SK-N-SH treated with all-trans-retinoic acid at 6 μM for 48 hours (cell line): Measurements from ENCODE around the gene LAMA3.

Experiments
- ATAC-seq: fragments of 200-7000 bp; cut with Tn5 transposase; 3 replicates; pipeline ENCODE4 v1.9.1; 2020; ENCODE audit warnings: mild to moderate bottlenecking, moderate library complexity
- BACH2 ChIP-seq: fragments of 250-450 bp; sonication (Bioruptor Pico); IDR thresholded peaks from 2 replicates; pipeline ENCODE4 v1.9.0; 2021; ENCODE audit warnings: mild to moderate bottlenecking, borderline replicate concordance
- CSDC2 ChIP-seq: fragments of 250-450 bp; sonication (Bioruptor Pico); IDR thresholded peaks from 2 replicates; pipeline ENCODE4 v1.5.0; 2020; ENCODE audit warnings: mild to moderate bottlenecking, moderate library complexity
- GLIS3 ChIP-seq: fragments of 250-450 bp; sonication (Bioruptor Pico); IDR thresholded peaks from 2 replicates; pipeline ENCODE4 v1.5.0; 2020; ENCODE audit warnings: mild to moderate bottlenecking, moderate library complexity
- ISL1 ChIP-seq: fragments of 250-450 bp; sonication (Bioruptor Pico); IDR thresholded peaks from 2 replicates; pipeline ENCODE4 v2.1.2; 2022; ENCODE audit warnings: mild to moderate bottlenecking, moderate library complexity
- OSR1 ChIP-seq: fragments of 250-450 bp; sonication (Bioruptor Pico); IDR thresholded peaks from 2 replicates; pipeline ENCODE4 v1.8.0; 2022; ENCODE audit warnings: moderate library complexity, mild to moderate bottlenecking, inconsistent platforms
- PPARA ChIP-seq: fragments of 250-450 bp; sonication (Bioruptor Pico); IDR thresholded peaks from 2 replicates; pipeline ENCODE4 v1.5.0; 2020; ENCODE audit warnings: mild to moderate bottlenecking, borderline replicate concordance
- RARB ChIP-seq: fragments of 250-450 bp; sonication (Bioruptor Pico); IDR thresholded peaks from 2 replicates; pipeline ENCODE4 v1.8.0; 2021; ENCODE audit warnings: mild to moderate bottlenecking, moderate library complexity
- SNAI2 ChIP-seq: fragments of 250-450 bp; sonication (Bioruptor Pico); IDR thresholded peaks from 2 replicates; pipeline ENCODE4 v1.5.0; 2020; ENCODE audit warnings: mild to moderate bottlenecking, moderate library complexity
- TCF4 ChIP-seq: fragments of 250-450 bp; sonication (Bioruptor Pico); IDR thresholded peaks from 2 replicates; pipeline ENCODE4 v1.8.0; 2021; ENCODE audit warnings: mild to moderate bottlenecking, moderate library complexity, borderline replicate concordance
- TOX ChIP-seq: fragments of 250-450 bp; sonication (Bioruptor Pico); IDR thresholded peaks from 2 replicates; pipeline ENCODE4 v1.8.0; 2021; ENCODE audit warnings: mild to moderate bottlenecking, moderate library complexity, borderline replicate concordance
- ZC3H10 ChIP-seq: fragments of 250-450 bp; sonication (Bioruptor Pico); IDR thresholded peaks from 2 replicates; pipeline ENCODE4 v1.5.1; 2021; ENCODE audit warnings: mild to moderate bottlenecking, moderate library complexity
- ZFP3 ChIP-seq: fragments of 250-450 bp; sonication (Bioruptor Pico); IDR thresholded peaks from 2 replicates; pipeline ENCODE4 v1.5.0; 2020; ENCODE audit warnings: mild to moderate bottlenecking, moderate library complexity
- ZFP30 ChIP-seq: fragments of 450-650 bp; formaldehyde crosslinking; IDR thresholded peaks from 2 replicates; pipeline ENCODE4 v1.5.0; 2022; ENCODE audit warnings: mild to moderate bottlenecking, moderate library complexity
- ZNF8 ChIP-seq: fragments of 450-650 bp; formaldehyde crosslinking; IDR thresholded peaks from 2 replicates; pipeline ENCODE4 v1.5.0; 2020; ENCODE audit warnings: mild to moderate bottlenecking, moderate library complexity
- TF ChIP-seq, protein P1 (sequence below): fragments of 250-450 bp; sonication (Bioruptor Pico); IDR thresholded peaks from 2 replicates; pipeline ENCODE4 v1.5.1; 2020; ENCODE audit warnings: low read depth, mild to moderate bottlenecking, moderate library complexity
- TF ChIP-seq, protein P2 (sequence below): fragments of 250-450 bp; sonication (Bioruptor Pico); IDR thresholded peaks from 2 replicates; pipeline ENCODE4 v1.5.1; 2021; ENCODE audit warnings: mild to moderate bottlenecking, moderate library complexity
- TF ChIP-seq, protein P3 (sequence below): fragments of 250-450 bp; sonication (Bioruptor Pico); IDR thresholded peaks from 2 replicates; pipeline ENCODE4 v1.8.0; 2020; ENCODE audit warnings: mild to moderate bottlenecking, moderate library complexity, borderline replicate concordance
- TF ChIP-seq, protein P4 (sequence below): fragments of 250-450 bp; sonication (Bioruptor Pico); IDR thresholded peaks from 2 replicates; pipeline ENCODE4 v1.8.0; 2021; ENCODE audit warnings: low read depth, mild to moderate bottlenecking, moderate library complexity, borderline replicate concordance
- TF ChIP-seq, protein P5 (sequence below): fragments of 250-450 bp; sonication (Bioruptor Pico); IDR thresholded peaks from 2 replicates; pipeline ENCODE4 v1.5.0; 2020; ENCODE audit warnings: mild to moderate bottlenecking, moderate library complexity

The LAMA3 gene

DNA sequence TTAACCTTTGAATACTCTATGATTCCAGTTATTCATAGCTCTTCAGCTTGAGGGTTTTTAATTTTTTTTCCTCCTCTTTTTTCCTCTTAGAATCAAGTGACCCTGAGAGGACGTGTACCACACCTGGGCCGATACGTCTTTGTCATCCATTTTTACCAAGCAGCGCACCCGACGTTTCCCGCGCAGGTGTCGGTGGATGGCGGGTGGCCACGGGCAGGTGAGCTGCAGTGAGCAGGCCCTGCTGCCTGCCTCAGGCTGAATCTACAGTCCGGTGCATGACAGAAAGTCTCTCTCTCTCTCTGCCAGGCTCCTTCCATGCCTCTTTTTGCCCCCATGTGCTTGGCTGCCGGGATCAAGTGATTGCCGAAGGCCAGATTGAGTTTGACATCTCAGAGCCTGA lies 153.1 kb downstream of the LAMA3 start (continued):
- TF ChIP-seq, protein P1, sequence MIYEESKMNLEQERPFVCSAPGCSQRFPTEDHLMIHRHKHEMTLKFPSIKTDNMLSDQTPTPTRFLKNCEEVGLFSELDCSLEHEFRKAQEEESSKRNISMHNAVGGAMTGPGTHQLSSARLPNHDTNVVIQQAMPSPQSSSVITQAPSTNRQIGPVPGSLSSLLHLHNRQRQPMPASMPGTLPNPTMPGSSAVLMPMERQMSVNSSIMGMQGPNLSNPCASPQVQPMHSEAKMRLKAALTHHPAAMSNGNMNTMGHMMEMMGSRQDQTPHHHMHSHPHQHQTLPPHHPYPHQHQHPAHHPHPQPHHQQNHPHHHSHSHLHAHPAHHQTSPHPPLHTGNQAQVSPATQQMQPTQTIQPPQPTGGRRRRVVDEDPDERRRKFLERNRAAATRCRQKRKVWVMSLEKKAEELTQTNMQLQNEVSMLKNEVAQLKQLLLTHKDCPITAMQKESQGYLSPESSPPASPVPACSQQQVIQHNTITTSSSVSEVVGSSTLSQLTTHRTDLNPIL (CRISPR knock-in tag): no peak
- TF ChIP-seq TCF4 (CRISPR knock-in tag) (no peak), BACH2 (CRISPR knock-in tag) (no peak), SNAI2 (no peak), OSR1 (CRISPR knock-in tag) (no peak), TOX (no peak)
- TF ChIP-seq, protein P2, sequence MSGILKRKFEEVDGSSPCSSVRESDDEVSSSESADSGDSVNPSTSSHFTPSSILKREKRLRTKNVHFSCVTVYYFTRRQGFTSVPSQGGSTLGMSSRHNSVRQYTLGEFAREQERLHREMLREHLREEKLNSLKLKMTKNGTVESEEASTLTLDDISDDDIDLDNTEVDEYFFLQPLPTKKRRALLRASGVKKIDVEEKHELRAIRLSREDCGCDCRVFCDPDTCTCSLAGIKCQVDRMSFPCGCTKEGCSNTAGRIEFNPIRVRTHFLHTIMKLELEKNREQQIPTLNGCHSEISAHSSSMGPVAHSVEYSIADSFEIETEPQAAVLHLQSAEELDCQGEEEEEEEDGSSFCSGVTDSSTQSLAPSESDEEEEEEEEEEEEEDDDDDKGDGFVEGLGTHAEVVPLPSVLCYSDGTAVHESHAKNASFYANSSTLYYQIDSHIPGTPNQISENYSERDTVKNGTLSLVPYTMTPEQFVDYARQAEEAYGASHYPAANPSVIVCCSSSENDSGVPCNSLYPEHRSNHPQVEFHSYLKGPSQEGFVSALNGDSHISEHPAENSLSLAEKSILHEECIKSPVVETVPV (CRISPR knock-in tag): no peak

DNA sequence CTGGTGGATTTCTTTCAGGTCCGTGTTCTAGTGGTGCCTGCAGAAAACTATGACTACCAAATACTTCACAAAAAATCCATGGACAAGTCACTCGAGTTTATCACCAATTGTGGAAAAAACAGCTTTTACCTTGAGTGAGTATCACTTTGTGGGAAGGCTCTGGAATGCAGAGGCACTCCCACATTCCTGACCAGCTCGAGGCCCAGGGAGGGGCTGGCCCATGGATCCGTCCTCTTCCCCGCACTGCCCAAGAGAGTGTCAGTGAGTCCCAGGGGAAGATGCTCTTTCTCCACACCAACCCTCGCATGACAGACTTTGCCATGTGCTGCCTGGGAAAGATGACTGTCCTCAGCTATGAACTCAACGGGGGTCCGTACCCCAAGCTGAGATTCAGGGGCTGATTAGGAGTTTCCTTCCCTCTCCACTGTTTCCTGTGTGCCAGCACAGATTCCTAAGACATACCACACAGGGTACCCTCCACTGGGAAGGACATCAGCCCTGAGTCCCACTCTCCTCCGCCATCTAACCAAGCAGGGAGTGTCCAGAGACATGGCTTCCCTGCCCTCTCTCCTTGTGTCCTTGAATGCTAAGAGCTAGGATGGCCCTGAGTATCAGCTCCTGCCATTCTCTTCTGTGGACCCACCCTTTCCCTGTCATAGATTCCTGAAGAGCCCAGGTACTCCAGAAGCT lies 155.9 kb downstream of the LAMA3 start:
- ATAC-seq: peak; percentile 84
- TF ChIP-seq, protein P3, sequence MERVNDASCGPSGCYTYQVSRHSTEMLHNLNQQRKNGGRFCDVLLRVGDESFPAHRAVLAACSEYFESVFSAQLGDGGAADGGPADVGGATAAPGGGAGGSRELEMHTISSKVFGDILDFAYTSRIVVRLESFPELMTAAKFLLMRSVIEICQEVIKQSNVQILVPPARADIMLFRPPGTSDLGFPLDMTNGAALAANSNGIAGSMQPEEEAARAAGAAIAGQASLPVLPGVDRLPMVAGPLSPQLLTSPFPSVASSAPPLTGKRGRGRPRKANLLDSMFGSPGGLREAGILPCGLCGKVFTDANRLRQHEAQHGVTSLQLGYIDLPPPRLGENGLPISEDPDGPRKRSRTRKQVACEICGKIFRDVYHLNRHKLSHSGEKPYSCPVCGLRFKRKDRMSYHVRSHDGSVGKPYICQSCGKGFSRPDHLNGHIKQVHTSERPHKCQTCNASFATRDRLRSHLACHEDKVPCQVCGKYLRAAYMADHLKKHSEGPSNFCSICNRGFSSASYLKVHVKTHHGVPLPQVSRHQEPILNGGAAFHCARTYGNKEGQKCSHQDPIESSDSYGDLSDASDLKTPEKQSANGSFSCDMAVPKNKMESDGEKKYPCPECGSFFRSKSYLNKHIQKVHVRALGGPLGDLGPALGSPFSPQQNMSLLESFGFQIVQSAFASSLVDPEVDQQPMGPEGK: no peak
- TF ChIP-seq GLIS3 (CRISPR knock-in tag) (no peak), RARB (no peak), OSR1 (CRISPR knock-in tag) (no peak), TCF4 (CRISPR knock-in tag) (no peak), ISL1 (CRISPR knock-in tag) (no peak)
- TF ChIP-seq, protein P4, sequence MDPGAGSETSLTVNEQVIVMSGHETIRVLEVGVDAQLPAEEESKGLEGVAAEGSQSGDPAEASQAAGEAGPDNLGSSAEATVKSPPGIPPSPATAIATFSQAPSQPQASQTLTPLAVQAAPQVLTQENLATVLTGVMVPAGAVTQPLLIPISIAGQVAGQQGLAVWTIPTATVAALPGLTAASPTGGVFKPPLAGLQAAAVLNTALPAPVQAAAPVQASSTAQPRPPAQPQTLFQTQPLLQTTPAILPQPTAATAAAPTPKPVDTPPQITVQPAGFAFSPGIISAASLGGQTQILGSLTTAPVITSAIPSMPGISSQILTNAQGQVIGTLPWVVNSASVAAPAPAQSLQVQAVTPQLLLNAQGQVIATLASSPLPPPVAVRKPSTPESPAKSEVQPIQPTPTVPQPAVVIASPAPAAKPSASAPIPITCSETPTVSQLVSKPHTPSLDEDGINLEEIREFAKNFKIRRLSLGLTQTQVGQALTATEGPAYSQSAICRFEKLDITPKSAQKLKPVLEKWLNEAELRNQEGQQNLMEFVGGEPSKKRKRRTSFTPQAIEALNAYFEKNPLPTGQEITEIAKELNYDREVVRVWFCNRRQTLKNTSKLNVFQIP: no peak
- TF ChIP-seq, protein P5, sequence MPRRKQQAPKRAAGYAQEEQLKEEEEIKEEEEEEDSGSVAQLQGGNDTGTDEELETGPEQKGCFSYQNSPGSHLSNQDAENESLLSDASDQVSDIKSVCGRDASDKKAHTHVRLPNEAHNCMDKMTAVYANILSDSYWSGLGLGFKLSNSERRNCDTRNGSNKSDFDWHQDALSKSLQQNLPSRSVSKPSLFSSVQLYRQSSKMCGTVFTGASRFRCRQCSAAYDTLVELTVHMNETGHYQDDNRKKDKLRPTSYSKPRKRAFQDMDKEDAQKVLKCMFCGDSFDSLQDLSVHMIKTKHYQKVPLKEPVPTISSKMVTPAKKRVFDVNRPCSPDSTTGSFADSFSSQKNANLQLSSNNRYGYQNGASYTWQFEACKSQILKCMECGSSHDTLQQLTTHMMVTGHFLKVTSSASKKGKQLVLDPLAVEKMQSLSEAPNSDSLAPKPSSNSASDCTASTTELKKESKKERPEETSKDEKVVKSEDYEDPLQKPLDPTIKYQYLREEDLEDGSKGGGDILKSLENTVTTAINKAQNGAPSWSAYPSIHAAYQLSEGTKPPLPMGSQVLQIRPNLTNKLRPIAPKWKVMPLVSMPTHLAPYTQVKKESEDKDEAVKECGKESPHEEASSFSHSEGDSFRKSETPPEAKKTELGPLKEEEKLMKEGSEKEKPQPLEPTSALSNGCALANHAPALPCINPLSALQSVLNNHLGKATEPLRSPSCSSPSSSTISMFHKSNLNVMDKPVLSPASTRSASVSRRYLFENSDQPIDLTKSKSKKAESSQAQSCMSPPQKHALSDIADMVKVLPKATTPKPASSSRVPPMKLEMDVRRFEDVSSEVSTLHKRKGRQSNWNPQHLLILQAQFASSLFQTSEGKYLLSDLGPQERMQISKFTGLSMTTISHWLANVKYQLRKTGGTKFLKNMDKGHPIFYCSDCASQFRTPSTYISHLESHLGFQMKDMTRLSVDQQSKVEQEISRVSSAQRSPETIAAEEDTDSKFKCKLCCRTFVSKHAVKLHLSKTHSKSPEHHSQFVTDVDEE (CRISPR knock-in tag): no peak
- TF ChIP-seq, protein P1 (CRISPR knock-in tag): no peak
- TF ChIP-seq, all 23 proteins: peak for 0

DNA sequence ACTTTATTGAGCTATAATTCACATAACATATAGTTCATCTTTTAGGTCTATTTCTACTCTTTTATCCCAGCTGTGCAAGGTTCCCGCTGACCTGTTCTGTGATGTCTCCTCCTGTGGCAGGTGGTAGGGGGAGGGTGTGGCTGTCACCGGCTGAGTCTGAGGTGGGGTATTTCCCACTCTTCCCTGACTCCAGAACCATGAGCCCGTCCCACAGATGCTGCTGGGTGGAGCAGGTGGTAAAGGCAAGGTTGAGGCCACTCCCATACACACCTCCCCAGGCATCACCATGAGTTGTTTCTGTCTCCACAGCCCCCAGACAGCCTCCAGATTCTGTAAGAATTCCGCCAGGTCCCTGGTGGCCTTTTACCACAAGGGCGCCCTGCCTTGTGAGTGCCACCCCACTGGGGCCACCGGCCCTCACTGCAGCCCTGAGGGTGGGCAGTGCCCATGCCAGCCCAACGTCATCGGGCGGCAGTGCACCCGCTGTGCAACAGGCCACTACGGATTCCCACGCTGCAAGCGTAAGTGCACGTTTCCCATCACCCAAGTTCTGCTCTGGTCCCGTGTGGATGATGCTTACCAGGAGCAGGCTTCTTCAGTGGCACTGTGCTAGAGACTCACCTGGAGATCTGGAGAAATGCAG lies 156.9 kb downstream of the LAMA3 start:
- ATAC-seq: no peak
- TF ChIP-seq, protein P3: no peak
- no peak for TF ChIP-seq GLIS3 (CRISPR knock-in tag)
- no peak for TF ChIP-seq OSR1 (CRISPR knock-in tag)
- no peak for TF ChIP-seq CSDC2
- TF ChIP-seq, protein P1 (CRISPR knock-in tag): no peak
- TF ChIP-seq, protein P2 (CRISPR knock-in tag): no peak
- no peak for TF ChIP-seq TCF4 (CRISPR knock-in tag)
- no peak for TF ChIP-seq SNAI2
- TF ChIP-seq ZC3H10 (CRISPR knock-in tag): no peak
- no peak for TF ChIP-seq ZNF8 (CRISPR knock-in tag)
- TF ChIP-seq PPARA (CRISPR knock-in tag): no peak
- no peak for TF ChIP-seq ISL1 (CRISPR knock-in tag)
- TF ChIP-seq ZFP30 (CRISPR knock-in tag): no peak
- TF ChIP-seq TOX: no peak
- no peak for TF ChIP-seq ZFP3 (CRISPR knock-in tag)
- TF ChIP-seq BACH2 (CRISPR knock-in tag): no peak
